Measurements from ENCODE around the gene PTPRK.

DNA sequence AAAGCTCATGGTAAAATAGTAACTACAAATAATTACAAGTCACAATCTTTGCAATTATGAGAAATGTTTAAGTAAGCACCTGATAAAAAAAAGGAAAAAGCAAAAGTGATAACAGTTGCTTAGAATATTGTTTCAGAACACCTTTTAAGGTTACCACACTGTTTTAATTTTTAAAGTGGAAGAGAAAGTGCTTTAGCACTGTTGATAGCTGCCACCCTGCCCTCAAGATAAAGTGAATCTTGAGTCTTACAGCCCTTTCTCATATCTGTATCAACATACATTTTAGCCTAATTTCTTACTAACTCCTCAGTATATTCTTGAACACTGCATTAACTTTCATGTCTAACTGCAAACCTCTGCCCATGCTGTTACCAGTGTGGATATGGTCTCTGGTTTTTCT lies 492.2 kb downstream of the PTPRK start:
- TF ChIP-seq, protein P1, sequence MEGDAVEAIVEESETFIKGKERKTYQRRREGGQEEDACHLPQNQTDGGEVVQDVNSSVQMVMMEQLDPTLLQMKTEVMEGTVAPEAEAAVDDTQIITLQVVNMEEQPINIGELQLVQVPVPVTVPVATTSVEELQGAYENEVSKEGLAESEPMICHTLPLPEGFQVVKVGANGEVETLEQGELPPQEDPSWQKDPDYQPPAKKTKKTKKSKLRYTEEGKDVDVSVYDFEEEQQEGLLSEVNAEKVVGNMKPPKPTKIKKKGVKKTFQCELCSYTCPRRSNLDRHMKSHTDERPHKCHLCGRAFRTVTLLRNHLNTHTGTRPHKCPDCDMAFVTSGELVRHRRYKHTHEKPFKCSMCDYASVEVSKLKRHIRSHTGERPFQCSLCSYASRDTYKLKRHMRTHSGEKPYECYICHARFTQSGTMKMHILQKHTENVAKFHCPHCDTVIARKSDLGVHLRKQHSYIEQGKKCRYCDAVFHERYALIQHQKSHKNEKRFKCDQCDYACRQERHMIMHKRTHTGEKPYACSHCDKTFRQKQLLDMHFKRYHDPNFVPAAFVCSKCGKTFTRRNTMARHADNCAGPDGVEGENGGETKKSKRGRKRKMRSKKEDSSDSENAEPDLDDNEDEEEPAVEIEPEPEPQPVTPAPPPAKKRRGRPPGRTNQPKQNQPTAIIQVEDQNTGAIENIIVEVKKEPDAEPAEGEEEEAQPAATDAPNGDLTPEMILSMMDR (IDR thresholded peaks at IDR 0.05; ENCODE audit: low read length) = no peak
- no peak for TF ChIP-seq EZH2 (IDR thresholded peaks at IDR 0.05; ENCODE audit: borderline replicate concordance, low read length)
